GM19438 (cell line): ENCODE results near the gene FGFR3.
"Not testable (repeated sequence)": the region's sequence is repeated elsewhere in the genome, so short reads cannot be mapped to it uniquely, and the experiment has no call there.

Source experiments
- ATAC-seq: cut with Tn5 transposase; IDR thresholded peaks from one replicate; pipeline ENCODE4 v1.9.1; 2021; ENCODE audit warnings: low read depth; ENCODE audit not compliant: unreplicated experiment

Gene FGFR3

GRCh38 chr4:1834047-1834775, 41.1 kb downstream of the FGFR3 start:
- peak; percentile 53 for ATAC-seq

DNA sequence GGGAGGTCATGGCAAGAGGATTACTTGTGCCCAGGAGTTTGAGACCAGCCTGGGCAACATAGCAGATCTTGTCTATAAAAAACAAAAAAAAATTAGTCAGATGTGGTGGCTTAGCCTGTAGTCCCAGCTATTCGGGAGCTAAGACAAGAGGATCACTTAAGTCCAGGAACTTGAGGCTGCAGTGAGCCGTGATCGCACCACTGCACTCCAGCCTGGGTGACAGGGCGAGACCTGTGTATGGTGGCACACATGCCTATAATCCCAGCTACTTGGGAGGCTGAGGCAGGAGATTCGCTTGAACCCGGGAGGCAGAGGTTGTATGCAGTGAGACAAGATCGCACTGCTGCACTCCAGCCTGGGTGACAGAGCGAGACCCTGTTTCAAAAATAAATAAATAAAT, 42.7 kb downstream of the FGFR3 start:
- not testable (repeated sequence) for ATAC-seq

DNA sequence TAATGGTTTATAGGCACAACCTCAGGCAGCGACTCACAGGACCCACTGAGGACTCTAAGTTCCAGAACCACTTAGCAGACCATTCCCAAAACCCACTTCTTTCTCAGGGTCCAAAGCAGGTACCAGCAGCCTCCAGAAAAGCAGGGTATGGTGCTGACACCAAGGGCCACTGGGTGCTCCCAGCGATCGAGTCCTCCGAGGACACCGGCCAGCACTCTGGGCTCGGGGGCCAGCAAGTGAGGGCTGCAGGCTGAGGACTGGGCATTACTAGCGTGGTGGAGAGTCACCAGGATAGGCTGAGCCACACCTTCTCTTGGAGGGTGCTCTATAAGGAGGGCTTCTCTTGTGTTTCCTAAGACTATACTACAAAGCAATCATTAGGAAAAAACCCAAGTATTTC, 43.6 kb downstream of the FGFR3 start:
- ATAC-seq, result no peak

- ATAC-seq, result no peak
Observed at GRCh38 chr4:1837069-1837468, 44.0 kb downstream of the FGFR3 start.

DNA sequence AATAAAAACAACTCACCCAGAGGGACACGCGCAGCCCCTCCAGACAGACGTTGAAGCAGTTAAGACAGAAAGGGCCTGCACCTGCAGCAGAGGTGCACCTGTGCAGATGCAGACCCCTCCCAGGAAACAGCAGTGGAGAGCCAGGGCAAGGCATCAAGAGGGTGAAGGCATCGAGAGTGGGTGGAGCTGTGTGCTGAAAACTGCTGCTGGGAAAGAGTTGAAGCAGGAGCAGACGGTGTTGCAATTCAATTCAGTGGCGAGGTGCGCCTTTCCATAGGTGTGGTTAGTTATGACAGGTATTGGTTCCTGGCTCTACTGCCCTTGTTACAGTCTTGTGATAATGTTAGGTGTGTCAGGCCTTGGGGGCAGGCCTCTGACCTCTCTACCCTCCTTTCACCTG, 46.2 kb downstream of the FGFR3 start:
- no peak for ATAC-seq

DNA sequence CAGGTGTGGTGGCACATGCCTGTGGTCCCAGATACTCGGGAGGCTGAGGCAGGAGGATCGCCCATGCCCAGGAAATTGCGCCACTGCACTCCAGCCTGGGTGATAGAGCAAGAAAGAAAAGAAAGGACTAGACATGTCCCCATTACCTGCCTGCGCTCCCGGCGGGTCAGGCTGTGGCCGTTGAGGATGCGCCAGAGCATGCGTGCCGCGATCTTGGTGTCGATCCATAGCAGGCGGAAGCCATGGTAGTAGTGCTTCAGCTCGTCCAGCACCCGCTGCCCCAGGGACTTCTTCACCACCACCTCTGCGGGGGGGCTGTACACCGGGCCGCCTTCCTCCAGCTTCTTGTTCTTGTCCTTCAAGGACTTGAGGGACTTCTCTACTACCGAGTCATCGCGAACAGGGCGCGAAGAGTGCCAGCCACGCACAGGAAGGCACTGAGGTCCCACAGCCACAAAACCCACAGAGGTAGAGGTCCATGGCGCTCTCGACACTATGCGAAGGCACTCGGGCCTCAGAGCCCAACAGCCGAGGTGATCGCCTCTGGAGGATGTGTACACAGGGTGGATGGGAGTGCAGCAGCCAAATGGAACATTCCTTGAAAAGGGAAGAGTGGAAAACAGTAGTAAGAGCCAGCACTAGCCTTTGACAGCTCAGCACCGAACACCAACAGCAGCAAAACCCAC, 48.3 kb downstream of the FGFR3 start:
- ATAC-seq, result no peak

DNA sequence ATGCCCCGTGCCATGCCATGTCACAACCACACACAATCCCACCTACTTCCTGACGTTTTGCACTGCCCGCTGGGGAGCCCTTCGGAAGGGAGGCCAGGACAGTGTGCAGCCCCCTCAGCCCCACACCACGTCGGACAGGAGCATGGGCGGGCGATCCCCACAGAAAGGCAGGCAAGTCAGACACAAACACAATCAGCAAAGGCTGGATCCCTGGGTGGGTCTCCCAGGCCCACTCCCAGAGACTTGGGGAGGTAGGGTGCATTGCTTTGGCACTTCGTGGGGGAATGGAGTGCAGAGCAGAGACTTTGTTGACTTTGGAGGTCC, 48.8 kb downstream of the FGFR3 start:
- ATAC-seq, result no peak

DNA sequence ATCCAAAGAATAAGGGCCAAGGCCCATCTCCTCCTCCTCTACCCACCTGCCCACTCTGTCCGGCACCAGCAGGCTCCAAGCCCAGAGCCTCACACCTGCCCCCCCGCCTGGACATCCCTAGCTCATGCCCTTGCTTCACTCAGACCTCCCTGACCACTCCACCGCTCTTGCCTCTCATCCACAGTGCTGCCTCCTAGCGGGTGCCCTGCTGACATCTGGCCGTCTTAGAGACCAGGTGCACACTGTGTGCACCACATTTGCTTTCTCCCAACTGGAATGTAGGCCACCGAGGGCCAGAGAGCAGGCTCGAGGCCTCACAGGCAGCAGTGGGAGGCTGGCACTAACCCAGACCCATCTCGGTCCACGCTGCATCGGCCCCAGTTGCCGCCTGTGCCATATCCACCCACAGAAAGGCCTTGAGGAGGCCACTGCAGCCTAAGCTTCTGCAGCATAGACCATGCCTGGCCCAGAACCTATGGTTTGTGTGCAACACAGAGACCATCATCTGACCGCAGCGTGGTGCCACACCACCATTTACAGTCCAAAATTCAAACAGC, 49.3 kb downstream of the FGFR3 start:
- no peak for ATAC-seq

DNA sequence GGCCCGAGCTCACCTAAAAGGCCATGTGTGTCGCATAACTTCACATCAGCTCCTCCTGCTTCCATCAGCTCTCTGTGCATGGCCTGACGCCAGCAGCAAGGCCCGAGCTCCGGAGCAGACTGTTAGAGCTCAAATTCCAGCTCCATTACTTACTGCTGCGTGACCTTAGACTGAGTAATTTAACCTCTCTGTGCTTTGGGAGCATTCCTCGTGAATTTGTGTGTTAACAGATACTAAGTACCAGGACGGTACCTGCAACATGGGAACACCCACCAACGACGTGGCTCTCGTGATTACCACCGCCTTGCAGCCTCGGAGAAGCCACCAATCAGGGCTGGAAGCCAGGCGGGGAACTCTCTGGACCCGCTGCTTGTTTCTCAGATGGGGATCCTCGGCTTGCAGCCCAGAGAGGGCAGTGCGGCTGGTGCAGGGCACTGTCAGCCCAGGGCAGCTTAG, 49.9 kb downstream of the FGFR3 start:
- ATAC-seq, result no peak

DNA sequence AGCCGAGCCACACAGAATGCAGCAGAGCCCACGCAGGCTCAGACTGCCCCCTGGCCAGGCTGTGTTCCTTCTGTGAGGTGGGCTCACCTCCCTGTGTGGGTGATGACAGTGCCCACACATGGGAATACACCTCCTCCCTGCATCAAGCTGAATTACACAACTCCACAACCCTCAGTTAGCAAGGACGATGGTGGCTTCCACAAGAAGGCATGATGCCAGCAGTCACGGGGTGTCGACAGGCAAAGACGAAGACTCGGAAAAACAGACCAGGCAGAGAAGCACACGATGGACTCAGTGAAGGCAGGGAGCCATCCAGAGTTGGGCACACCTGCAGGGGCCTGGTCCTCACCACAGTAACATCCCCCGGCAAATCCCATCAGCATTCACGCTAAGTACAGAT, 50.8 kb downstream of the FGFR3 start:
- ATAC-seq, result no peak

- not testable (repeated sequence) for ATAC-seq
Observed at GRCh38 chr4:1844618-1845017, 51.5 kb downstream of the FGFR3 start.

GRCh38 chr4:1846580-1846979, 53.5 kb downstream of the FGFR3 start:
- ATAC-seq, result no peak

GRCh38 chr4:1850276-1850675, 57.2 kb downstream of the FGFR3 start:
- ATAC-seq, result no peak

GRCh38 chr4:1851160-1851559, 58.1 kb downstream of the FGFR3 start:
- no peak for ATAC-seq

GRCh38 chr4:1851575-1852410, 58.7 kb downstream of the FGFR3 start:
- ATAC-seq, result no peak

GRCh38 chr4:1852904-1853623, 60.0 kb downstream of the FGFR3 start:
- no peak for ATAC-seq

- ATAC-seq, result no peak
Observed at GRCh38 chr4:1854752-1855151, 61.7 kb downstream of the FGFR3 start.

GRCh38 chr4:1855333-1856070, 62.4 kb downstream of the FGFR3 start:
- ATAC-seq, result peak; percentile 15

- ATAC-seq, result peak; percentile 71
Observed at GRCh38 chr4:1856071-1856942, 63.2 kb downstream of the FGFR3 start, which contains the start of gene LETM1. TSS of gene LETM1 (minus strand) at chr4:1856156. CDS start at chr4:1855950, 206 bp downstream.
